HG03558 (cell line): ENCODE measurements around the gene PTK6.

Source experiments
- ATAC-seq: cut with Tn5 transposase; IDR thresholded peaks from one replicate; pipeline ENCODE4 v1.9.1; 2021; ENCODE audit warnings: moderate number of reproducible peaks; ENCODE audit not compliant: unreplicated experiment; ENCODE audit errors: extremely low read depth

The PTK6 gene

DNA sequence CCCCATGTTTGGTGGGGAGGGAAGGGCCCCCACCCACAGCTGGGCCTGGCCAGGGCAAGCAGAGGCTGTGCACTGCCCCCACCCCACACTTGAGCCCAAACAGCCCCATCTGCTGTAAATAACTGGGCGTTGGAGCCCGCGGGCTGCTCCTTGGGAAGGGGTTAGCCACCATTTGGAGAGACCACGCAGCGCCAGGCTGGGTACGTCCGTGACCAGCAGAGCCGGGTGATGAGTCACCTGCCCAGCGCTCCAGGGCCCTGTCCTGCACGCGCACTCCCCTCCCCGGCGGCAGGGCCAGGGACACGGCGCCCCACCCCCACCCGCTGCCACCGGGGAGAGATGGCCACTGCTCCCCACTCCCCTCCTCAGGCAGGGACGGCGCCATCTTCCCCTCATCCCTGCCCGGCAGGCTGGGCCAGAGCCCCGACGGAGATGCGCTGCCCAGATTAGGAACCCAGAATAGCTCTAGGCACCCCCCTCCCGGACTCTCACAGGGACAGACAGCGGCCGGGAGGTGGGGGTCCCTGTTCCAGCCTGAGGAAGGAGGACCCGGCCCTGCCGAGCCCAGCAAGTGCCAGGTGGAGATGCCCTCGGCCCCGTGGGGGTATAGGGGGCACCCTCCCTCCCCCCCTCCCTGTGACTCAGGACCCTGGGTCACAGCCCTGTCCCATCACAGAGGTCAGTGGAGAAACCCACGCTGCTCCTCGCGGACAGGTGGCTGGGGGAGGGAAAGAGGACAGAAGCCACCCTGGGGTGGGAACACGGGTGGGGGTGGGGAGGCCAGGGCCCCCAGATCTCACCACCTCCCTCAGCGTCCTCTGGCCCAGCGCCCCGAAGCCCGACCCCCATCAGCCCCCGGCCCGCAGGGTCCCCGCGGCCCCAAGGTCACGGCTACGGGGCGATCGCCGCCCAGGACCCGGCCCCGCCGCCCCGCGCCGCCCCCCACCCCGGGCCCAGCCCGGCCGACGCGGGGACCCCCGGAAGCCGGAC, 38.9 kb downstream of the PTK6 start:
- no peak for ATAC-seq

DNA sequence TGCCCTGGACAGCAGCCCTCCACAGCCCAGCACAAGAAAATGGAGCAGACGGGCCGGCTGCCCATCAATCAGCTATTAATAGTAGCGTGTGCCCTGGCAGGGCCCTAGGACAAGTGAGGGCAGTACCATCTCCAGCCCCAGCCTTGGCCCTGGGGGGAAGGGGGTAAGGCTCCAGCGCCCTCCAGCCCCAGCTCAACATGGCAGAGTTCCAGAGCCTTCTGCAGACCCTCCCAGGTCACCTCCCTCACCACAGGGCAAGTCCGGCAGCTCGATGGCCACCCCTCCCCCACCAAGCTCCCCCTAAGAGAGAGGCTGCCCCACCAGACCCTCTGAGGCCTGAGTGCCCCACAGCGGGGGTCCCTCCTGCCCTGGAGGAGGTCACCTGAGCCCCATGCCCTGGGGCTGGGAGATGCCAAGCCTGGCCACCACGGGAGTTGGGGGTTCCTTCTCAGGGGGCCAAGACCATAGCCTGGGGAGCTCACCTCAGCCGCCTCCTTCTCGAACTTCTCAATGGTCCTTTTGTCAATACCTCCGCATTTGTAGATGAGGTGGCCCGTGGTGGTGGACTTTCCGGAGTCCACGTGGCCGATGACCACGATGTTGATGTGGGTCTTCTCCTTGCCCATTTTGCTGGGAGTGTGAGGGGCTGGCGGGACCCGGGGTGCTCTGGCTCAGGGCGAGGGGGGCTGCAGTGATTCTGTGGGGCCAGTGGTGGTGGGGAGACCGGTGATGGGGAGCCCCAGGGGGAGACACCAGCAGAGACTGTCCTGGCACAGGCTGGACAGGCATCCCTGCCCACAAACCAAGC, 39.8 kb downstream of the PTK6 start:
- ATAC-seq: no peak

DNA sequence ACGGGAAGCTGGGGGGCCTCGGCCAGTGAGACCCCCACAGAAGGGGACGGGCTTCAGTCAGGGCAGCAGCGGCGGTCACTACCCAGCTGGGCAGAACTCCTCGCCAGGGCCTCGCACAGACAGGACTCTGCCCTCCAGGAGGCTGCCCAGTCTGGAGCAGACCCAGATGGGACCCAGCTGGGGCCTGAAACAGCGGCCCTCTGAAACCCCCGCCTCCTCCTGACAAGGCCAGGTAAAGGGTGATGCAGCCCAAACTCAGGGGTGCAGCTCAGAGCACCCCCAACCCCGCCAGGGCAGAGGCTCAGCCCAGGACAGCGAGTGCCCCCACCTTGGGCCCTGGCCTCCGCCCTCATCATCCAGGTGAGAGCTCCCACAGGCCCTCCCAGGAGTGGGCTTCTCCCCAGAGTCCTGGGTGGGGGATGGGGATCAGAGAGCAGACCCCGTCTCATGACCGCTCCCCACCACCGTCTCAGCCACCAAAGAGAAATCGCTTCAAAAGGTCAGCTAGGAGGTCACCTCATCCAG, 40.5 kb downstream of the PTK6 start:
- no peak for ATAC-seq

DNA sequence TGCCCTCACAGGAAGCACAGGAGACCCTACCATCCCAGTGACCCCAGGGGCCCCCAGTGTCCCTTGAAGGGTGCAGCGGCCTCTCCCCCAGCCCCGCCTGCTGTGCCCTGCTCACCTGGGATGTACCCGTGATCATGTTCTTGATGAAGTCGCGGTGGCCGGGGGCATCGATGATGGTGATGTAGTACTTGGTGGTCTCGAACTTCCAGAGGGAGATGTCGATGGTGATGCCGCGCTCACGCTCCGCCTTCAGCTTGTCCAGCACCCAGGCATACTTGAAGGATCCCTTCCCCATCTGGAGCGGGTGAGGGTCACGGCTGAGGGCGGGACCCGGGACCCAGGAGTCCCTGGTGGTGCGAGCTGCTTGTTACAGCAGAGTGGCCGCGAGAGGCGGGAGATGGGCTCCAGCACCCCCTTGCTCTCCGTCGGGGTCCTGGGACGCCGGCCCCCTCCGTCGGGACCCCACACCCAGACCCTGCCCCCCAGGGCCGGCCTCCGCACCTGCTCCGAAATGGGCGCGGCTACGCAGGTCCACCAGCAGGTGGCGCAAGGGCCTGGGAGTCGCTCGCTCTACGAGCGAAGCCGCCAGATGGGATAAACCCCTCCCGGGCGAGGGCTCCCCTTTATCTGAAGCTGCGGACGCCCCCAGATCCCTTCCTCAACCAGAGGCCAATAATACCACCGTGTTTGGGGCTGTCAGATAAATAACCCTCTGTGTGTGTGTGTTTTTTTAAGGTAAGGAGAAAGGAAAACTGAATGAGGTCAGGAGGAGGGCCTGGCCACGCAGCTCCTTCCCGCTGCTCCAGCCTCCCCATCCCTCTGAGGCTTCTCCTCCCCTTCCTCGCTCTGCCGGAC, 41.2 kb downstream of the PTK6 start:
- ATAC-seq: no peak

DNA sequence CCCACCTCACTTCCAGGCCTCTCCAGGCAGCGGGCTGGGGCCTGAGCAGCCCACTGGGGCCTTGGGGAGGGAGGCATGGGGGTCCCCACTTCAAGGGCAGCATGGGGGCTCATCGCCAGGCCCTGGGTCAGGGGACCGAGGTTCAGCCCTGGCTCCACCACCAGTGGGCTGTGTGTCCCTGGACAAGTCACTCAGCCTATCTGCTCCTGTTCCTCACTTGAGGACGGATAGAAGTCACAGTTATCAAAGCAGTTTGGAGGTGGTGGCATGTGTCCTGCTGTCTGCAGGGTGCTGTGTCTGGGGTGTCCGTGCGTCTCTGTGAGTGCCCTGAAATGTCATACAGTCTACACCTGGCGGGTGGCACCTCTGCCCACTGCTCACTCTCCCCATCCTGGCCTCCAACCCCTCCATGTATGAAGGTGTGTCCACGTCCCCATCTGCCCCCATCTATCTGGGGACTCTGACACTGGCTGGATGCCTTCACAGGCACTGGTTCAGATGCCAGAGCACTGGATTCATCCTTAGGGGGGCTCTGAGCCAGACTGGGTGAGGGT, 41.9 kb downstream of the PTK6 start:
- no peak for ATAC-seq

DNA sequence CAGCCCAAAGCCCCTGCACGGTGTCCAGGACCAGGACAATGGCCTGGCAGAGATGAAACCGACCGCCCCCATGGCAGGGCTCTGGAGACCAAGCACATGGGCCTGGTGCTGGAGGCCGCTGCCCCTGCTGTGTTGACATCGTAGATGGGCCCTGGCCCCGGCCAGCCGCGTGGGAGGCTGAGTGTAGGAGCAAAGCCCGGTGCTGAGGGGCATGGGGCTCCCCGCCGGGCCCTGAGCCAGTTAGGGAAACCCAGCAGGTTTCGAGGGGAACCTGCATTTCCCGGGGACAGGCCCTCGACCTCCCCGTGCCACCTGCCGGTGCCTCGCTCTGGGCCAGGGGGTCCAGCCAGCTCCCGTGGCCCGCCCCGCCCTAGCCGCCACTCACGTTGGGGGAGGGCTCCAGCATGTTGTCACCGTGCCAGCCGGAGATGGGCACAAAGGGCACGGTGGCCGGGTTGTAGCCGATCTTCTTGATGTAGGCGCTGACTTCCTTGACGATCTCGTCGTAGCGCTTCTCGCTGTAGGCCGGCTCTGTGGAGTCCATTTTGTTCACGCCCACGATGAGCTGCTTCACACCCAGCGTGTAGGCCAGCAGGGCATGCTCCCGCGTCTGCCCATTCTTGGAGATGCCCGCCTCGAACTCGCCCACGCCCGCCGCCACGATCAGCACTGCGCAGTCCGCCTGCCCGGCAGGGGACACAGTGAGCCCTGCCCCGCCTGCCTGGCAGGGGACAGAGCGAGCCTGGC, 42.6 kb downstream of the PTK6 start:
- ATAC-seq: no peak

DNA sequence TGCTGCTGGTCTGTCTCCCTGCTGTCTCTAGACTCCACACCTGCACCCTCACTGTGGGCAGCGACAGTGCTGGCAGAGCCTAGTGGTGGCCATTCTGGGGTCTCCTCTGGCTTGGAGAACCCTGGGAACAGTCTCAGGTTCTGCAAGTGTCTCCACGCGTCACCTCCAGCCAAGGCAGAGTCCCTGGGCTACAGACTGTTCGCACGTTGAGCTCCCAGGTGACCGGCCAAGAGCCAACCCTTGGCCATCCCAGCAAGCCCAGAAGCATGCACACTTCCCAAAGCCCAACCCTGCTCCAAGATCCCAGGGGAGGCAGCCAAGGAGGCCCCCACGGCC, 43.1 kb downstream of the PTK6 start:
- no peak for ATAC-seq

DNA sequence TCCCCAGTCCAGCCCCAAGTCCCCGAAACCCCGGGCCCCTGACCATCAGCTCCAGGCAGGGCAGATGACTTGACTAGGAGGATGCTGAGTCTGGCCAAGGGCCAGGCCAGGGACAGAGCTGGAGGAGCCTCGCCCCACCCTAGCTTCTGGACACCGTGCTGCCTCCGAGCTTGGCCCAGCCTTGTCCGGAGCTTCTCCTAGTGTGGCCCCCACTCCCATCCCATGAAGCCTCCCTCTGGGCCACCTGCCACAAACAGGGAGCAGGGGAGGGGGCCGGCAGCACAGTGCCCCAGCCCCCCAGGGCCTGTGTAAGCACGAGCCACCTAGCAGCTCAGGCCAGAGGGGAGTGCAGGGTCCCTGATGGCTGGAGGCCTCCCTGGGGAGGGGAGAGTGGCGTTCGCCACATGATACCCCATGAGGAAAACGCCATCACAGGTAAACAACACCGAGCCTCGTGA, 43.6 kb downstream of the PTK6 start:
- ATAC-seq: no peak

DNA sequence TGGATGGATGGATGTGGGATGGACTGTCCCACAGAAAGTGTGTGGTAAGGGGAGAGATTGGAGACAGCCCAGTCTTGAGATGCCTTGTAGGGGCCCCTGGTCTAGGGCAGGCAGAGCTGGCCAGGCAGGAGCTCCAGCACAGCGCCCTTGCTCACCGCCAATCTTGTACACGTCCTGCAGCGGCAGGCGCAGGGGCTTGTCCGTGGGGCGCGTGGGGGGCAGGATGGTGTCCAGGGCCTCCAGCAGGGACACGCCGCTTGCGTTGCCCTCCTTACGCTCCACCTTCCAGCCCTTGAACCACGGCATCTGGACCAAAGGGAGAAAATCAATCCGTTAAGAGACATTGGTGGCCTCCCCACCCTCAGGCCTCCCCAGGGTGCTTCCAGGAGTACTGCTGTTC, 44.2 kb downstream of the PTK6 start:
- ATAC-seq: no peak

DNA sequence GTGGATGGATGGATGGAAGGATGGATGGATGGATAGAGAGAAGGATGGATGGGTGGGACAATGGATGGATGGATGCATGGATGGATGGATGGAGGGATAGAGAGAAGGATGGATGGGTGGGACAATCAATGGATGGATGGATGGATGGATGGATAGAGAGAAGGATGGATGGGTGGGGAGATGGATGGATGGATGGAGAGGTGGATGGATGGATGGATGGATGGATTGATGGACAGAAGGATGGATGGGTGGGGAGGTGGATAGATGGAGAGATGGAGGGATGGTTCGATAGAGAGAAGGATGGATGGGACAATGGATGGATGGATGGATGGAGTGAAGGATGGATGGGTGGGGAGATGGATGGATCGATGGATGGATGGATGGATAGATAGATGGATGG, 44.7 kb downstream of the PTK6 start:
- ATAC-seq: no peak

DNA sequence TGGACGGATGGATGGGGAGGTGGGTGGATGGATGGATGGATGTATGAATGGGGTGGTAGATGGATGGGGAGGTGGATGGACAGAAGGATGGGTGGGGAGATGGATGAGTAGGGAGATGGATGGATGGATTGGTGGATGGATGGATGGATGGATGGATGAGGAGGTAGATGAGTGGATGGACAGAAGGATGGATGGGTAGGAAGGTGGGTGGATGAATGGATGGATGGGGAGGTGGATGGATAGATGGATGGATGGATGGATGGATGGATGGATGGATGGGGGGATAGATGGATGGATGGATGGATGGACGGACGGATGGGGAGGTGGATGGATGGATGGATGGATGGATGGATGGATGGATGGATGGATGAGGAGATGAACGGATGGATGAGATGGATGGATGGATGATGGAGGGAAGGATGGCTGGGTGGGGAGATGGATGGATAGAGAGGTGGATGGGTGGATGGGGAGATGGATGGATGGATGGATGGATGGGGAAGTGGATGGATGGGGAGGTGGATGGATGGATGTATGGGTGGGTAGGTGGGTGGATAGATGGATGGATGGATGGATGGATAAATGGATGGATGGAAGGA, 45.4 kb downstream of the PTK6 start:
- no peak for ATAC-seq

DNA sequence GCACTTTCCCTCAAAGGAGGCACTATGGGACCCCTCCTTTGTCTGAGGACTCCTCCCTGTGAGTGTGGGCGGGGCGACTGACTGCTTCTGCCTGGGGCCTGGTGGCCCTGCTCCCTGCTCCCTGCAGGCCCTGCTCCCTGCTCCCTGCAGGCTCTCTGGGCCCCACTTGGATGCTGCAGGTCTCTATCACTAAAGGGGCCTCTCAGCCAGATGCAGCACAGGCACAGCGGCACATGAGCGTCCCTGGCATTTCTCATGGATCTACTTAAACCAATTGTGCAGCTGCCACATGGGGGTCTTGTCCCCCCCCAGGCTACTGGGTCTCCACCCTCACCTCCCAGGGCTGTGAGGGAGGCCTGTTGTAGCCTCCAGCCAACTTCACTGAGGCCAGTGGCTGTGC, 46.1 kb downstream of the PTK6 start:
- no peak for ATAC-seq

DNA sequence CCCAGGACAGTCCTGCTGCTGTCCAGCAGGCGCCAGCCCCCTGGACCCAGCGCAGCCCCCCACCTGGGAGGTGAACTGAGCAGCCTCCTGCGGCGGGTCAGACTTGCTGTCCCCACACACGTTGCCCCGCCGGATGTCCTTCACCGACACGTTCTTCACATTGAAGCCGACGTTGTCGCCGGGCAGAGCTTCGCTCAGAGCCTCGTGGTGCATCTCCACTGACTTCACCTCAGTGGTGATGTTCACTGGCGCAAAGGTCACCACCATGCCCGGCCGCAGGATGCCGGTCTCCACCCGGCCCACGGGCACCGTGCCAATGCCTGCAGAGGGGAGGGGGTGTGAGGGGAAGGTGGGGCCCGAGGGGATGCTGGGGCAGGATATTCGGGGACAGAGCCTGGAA, 46.8 kb downstream of the PTK6 start:
- ATAC-seq: no peak

DNA sequence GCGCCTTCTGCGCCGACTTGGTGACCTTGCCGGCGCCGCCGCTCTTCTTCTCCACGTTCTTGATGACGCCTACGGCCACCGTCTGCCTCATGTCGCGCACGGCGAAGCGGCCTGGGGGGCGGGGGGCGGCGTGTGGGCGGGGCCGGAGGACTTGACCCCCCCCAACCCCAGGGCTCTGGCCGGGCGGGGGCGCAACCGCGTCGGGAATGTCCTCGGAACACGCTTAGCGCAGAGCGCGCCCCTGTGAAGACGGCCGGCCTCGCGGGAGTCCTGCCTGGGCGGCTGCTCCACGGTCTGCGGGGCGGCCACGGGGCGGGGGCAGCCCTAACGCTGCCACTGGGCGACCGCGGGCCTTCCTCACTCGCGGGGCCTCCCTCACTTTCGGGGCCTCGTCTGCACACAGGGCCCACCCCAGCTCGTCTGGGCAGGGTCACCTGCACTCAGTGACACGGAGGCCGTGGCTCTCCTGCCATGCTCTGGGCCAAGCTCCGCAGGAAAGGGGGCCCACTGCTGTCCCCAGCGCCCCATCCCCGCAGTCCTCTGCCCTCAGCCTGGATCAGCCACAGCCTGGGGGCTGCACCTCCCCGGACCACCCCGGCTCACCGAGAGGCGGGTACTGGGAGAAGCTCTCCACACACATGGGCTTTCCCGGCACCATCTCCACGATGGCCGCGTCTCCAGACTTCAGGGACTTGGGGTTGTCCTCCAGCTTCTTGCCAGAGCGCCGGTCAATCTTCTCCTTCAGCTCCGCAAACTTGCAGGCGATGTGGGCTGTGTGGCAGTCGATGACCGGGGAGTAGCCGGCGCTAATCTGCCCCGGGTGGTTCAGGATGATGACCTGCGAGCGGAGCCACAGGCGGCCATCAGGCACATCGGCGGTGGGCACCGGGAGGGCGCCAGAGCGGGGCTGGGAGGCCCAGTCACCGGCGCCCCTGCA, 48.6 kb downstream of the PTK6 start:
- ATAC-seq: no peak

DNA sequence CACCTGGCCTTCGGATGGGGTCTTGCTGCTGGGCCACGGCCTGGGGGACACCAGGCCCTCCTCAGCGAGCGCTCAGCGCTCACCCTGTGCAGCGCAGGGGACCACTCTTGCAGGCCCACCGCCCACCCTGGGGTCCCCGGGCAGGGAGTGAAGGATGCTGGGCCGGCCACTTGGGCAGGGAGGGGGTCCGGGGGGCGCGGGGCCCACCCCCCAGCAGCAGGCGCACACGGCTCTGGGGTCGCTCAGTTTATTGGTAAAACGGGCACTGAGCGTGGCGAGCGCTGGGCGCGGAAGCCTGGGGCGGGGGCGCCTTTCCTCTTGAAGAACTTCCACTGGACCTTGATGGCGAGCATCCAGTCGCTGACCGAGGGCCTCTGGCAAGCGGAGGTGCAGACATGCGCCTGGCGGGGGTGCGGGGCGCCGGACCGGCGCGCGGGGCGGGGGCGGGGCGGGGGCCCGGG, 49.4 kb downstream of the PTK6 start:
- no peak for ATAC-seq

DNA sequence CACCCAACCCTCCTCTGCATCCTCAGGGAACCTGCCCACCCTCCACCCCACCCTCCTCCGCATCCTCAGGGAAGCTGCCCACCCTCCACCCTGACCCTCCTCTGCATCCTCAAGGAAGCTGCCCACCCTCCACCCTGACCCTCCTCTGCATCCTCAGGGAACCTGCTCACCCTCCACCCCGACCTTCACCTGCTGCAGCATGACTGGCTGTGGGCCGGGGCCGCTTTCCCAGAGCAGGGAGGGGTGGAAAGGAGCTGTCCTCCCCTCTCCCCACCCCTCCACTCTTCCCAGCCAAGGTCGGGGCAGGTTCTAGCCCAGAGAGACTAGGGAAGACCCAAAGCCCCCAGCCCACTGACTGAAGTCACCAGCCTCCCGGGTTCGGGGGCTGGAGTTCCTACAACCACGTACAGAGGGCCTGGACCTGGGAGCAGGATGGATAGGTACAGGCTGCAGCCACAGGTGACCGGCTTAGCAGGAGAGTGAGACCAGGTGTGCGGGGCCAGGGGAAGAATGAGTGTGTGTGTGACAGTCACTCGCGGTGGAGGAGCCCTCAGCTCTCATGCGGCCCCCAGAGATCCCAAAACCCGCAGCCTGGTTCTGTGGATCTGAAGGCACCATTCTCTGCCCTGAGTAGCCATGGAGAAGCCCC, 49.9 kb downstream of the PTK6 start:
- no peak for ATAC-seq

DNA sequence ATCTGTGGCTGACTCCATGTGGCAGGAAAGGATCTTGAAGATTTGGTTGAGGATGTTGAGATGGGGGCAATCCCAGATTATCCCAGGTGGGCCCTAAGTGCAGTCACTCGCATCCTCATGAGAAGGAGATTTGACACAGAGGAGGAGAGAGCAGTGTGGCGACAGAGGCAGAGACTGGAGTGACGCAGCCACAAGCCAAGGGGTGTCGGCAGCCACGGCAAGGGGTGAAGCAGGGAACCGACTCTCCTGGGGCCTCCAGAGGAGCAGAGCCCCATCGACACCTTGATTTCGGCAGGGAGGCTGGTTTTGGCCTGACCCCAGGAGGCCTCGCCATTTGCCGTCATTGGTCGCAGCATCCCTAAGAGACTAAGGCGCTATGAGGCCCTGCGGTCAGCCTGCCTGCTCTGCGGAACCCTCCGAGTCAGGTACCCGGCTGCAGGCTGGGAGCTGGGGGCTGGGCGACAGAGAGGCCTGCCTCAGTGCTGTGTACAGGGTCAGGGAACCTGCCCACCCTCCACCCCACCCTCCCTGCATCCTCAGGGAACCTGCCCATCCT, 50.8 kb downstream of the PTK6 start:
- no peak for ATAC-seq
